Fibroblast of skin of left quadriceps (primary cell): Measurements from ENCODE around the gene MYO1G.

Source experiments
- DNase-seq, 2 experiments: peaks; one replicate each; pipeline ENCODE4 v3.0.0-alpha.2; 2013; ENCODE audit warnings: low read depth in 2 of 2

MYO1G gene

DNA sequence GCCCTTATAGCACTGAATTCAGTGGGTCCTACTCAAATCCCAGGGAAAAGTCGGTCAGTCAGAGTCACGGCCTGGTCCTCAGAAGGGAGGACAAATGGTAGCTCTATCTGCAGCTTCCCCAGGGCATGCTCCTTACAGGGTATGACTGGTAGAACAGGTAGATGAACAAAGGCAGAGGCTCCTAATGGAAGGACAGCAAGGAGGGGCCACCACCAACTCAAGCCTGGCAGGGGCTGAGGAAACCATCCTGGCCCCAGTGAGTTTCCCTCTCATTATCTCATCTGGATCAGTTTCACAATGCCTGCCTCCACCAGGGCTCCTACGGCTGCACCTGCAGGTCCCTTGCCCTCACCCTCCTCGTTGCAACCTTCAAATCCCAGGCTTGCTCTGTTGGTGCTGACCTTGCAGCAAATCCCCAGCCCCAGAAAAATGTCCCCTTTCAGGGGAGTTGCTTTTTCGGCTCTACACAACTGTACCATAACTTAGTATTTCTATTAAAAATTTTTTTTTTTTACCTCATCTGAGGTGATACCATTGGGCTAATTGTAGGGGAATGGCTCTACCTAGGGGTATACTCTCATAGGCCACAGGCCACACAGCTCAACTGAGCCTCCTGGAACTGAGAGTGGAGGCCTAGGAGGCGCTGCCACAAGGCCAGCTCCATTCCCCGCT is 2.4 kb upstream of the MYO1G start:
- DNase-seq, result no peak

DNA sequence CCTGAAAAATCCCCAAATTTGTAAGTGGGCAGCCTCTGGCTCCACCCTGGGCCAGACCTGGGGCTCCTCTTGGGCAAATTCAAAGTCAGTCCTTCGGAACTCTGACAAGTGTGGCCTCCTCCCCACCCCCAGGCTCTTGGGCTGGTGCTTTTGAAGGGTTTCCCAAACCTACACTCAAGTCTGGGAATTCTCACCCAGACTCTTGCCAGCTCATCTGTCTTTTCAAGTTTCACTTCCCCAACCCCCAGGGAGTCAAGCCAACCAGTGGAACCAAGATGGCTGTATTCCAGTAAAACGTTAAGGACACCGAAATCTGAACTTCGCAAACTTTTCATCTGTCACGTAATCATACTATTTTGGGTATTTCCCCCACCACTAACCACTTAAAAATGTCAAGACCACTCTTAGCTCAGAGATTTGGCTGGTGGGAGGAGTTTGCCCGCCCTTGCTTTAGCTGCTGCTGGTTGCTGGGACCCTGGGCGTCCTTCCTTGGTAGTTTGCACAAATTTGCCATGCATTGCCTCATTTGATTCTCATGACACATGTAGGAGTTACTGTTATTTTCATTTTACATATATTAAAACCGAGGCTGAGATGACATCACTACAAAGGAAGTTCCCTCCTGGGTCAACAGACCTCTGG is 1.7 kb upstream of the MYO1G start:
- no peak for DNase-seq

DNA sequence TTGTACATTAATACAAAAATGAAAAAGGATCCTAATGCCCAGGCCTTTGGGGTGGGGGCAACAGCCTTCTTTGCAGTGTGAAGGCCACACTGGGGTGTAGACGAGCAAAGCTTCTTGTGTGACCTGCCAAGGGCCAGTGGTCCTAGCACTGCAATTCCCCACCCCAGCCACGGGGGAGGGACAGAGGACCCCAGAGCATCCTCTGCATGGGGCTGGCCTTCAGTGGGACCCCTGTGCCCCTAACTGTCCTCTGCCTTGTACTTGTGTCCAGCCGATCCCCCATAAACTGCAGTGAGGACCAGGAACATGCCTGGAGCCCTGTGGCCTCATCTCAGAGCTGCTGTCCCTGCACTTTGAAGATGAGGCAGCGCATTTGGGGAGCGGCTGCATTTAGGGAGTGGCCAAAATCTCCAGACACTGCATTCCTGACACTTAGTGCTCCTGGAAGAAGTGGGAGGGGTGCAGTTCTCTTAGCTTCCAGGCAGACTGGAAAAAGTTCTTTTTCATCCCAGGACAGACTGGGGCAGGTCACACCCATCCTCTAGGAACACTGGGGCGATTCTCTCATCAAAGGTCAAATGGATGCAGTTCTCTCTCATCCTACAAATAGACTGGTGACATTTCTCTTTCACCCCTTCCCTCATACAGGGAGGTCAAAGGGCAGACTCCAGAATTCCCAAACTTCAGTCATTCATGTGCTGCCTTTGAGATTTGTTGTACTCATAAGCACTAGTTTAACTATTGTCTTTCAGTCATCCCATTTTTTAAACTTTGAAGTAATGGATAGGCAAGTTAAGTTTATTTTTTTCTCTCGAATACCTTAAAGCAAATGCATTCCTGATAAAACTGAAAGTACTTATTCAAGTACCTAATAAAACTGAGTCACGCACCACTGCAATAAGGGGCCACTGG is 922 bp upstream of the MYO1G start:
- no peak for DNase-seq

DNA sequence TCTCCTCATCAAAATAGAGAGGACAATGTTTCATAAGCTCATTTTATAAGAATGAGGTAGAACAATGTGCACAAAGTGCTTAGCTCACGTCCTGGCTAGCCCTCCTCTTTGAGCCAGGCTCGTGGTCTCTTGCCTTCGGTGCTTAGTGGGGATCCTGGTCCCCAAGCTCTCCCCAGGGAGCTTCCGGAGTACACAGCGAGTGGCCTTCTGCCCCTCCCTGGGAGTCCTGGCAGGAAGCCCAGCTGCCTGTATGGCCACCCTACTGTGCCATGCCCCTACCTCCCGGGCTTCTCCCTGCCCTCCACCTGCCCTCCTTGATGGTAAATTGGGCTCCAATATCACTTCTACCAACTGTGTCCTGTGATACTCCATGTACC is 868 bp downstream of the MYO1G start:
- no peak for DNase-seq

DNA sequence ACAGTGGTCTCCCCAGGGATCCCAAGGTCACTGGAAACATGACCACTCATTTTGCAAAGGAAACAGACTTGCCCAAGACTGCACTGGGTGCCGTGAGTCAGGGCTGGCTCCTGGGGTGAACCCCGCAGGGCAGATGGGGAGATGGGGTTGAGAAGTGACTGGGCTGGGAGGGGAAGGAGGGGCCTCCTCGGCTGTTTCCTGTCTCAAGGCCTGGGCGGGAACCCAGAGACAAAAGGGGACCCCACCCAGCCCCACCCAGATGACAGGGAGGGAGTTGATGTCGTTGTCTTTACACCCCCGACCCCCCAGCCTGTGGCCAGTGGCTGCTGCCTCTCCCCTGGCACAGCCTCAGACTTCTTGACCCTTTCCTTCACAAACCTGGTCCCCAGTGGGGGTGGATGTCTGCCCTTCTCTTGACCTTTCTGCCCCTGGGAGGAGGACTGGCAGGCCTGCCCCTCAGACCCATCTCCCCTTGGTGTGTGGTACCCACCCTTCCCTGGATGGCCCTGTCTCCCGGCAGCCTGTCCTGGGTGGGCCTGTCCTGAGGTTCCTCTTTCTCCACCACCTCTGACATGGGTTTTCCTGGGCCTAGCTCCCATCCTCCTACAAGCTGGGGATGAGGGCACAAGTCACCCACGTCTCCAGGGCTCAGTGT is 1.4 kb downstream of the MYO1G start:
- DNase-seq, result no peak

DNA sequence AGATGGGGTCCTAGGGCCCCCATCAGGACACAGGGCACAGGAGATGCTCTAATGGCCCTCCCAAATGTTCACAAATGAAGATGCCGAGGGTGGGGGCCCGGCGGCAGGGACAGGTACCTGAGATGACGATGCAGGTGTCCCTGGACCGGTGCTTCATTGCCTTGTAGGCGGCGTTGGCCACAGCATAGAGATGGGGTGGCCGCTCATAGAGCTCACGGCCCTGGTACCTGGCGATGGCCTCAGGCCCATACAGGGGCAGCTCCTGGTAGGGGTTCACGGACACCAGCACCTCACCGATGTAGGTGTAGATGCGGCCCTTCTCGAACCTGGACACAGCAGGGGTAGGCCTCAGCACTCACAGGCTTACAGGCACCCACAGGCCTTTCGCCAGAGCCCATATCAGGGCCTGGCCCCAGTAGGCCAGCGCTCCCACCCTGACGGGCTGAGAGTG is 2.0 kb downstream of the MYO1G start:
- DNase-seq, result no peak

DNA sequence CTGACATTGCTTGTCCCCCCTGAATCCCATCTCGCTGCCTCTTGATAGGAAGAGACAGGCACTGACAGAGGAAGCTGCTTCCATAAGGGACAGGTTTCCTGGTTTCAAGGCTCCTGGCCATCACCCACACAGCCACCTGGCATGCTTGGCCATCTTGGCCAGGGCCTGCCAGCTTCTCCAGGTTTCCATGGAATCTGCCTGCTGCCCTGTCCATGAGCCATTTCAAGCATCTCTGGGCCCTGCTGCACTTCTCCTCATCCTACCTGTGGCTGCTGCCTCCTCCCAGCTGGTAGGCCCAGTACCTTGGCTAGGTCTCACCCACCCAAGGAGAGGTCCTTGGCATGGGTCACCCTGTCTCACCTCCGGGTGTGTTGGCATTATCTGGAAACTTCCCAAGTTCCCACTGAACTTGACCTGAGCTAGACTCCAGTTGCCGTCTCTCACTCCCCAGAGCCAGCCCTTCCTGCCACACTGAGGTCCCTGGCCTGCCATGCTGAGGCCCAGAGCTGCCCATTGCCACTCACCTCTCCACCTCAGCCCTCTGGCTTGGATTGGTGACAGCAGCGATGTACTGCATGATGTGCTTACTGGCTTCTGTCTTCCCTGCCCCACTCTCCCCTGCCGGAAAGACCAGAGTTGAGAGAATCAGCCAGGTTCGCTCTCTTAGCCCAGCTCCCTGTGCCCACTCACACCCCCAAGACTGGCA is 2.6 kb downstream of the MYO1G start:
- DNase-seq, result no peak

DNA sequence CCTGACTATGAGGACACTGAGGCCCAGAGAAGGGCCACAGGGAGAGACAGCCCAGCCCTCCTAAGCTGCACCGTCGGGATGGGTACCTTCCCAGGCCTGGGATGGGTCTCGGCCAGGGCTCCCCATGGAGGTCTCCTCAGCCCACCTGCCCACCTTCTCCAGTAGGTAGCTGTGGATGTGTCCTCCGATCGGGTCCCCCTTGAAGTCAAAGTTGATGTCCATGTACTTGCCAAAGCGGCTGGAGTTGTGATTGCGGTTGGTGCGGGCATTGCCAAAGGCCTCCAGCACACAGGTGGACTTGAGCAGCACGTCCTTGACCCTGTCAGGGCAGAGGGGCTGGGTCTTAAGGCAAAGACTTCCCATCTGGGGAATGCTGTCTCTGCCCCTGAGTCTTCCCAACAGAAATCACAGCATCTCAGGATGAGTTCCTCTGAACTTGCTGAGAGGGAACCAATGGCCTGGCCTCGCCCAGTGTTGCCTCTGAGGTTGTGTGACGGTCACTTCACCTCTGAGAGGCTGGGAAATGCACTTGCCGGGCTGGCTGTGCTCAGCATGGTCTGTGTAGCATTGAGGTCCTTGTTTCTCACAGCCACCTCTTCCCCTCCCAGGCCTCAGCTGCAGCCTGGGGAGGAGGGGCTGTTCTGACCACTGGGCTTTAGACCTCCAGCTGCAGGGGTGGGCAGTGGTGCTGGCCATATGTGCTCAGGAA is 3.3 kb downstream of the MYO1G start:
- no peak for DNase-seq

DNA sequence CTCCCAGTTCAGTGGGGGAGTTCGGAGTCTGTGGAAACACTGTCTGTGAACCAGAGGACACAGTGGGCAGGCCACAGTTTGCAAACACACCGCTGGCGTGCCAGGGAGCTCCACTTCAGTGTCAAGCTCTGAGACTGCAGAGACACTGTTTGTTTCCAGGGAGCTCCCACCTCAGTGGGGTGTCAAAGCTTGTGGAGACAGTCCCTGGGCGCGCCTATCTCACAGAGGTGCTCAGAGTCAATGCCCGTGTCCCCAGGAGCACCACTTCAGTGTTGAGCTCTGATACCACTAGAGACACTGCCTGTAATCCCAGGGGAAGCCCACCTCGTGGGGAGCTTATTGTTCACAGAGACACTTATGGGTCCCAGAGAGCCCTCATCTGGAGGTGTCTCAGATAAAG is 4.3 kb downstream of the MYO1G start:
- no peak for DNase-seq

DNA sequence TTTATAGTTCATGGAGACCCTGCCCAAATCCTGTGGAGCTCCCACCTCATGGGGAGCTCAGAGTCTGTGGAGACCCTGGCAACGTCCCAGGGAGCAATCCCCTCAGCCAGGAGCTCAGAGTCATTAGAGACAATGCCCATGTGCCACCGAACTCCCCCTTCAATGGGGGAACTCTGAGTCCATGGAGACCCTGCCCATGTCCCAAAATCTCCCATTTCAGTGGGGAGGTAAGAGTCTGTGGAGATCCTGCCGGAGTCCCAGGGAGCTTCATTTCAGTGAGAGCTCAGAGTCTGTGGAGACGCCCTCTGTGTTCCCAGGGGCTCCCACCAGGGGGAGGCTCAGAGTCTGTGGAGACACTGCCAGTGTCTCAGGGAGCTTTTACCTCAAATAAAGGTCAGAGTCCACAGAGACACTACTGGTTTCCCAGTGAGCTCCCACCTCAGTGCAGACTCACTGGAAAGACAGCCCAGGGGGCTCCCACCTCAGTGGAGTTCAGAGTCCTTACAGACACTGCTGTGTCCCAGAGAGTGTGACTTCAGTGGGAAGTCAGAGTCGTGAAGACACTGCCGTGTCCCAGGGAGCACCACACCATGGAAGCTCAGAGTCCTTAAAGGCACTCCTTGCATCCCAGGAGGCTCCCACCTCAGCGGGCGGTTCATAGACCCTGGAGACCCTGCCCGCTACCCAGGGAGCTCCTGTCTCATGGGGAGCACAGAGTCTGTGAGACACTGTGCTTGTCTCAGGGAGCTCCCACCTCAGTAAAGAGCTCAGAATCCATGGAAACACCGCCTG is 5.0 kb downstream of the MYO1G start:
- DNase-seq, result no peak

DNA sequence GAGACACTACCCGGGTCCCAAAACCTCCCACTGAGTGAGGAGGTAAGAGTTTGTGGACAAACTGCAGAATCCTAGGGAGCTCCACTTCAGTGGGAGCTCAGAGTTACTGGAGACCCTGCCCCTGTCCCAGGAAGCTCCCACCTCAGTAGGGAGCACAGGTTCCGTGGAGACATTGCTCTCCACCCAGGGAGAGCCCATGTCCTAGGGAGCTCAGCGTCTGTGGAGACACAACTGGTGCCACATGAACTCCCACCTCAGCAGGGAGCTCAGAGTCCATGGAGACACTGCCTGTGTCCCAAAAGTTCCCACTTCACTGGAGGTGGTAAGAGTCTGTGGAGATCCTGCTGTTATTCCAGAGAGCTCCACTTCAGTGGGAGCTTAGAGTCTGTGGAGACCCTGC is 6.3 kb downstream of the MYO1G start:
- no peak for DNase-seq

DNA sequence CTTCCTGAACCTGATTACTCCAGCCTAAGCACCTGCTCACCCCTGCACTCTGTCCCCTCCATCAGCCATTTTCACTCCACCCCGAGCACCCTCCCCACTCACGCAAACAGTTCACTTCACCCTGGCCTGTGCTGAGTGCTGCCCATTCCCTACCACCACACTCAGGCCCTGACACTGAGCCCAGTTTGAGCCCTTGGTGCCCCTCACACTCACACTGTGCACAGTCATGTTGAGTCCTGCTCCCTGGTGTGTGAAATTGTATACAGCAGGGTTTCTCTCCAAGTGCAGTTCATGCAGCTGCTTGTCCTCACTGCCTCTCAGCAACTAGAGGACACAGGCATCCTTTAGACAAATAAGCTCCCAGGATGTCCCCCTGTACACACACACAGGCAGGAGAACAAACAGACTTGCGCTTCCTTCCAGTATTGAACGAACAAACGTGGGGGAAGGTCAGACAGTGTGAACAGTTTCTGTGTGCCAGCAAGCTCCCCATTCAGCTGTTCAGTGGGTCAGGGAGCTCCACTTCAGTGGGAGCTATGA is 6.8 kb downstream of the MYO1G start:
- no peak for DNase-seq

DNA sequence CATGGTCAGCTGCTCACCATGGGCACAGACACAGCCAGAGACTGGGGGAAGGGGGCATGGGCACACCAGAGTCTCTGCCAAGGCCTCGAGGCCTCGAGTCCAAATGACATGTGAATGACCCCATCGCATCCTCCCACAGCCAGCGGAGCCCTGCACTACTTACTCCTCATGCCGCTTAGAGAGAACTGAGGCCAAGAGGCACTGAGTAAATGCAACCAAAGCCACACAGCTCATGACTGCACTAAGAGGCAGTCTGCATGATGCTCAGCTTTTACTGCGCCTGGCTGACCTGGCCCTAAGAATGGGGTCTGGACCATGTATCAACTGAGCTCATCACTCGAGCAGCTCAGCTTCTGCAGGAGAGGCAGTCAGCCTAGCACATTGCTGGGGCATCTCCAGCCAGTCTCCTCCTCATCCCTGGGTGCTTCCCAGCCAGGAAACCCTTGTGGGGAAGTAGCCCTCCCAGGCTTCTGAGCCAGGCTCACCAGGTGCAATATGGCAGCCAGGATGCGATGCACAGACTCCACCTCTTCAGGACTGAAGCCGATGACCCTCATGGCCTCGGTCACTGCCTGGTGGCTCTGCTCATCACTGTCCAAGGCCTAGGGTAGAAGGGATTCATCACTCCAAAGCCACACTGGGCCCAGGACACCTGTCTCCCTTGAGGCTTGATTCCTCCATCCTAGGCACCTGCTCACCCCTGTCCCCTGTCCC is 7.5 kb downstream of the MYO1G start:
- no peak for DNase-seq

DNA sequence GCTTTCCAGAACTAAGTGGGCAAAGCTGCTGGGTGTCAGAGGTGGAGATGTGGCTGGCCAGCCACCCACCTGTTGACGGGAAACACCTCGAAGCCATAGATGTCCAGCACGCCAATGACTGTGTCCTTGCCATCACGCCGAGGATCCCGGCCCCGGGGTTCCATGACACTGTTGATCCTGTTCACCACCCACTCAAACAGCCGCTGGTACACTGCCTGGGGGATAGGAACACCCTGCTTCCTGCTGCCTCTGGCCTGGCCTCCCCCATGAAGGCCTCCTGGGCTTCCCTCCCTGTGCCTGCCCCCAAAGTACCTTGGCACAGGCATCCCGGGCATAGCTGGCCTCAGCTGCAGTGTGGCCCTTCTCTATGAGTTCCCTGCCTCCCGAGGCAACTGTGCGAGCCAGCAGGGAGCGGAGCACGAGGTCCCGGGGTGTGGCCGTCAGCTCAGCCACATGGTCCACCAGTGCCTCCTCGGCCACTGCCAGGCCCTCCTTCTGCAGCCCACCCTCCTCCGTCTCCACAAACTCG is 8.2 kb downstream of the MYO1G start:
- no peak for DNase-seq

DNA sequence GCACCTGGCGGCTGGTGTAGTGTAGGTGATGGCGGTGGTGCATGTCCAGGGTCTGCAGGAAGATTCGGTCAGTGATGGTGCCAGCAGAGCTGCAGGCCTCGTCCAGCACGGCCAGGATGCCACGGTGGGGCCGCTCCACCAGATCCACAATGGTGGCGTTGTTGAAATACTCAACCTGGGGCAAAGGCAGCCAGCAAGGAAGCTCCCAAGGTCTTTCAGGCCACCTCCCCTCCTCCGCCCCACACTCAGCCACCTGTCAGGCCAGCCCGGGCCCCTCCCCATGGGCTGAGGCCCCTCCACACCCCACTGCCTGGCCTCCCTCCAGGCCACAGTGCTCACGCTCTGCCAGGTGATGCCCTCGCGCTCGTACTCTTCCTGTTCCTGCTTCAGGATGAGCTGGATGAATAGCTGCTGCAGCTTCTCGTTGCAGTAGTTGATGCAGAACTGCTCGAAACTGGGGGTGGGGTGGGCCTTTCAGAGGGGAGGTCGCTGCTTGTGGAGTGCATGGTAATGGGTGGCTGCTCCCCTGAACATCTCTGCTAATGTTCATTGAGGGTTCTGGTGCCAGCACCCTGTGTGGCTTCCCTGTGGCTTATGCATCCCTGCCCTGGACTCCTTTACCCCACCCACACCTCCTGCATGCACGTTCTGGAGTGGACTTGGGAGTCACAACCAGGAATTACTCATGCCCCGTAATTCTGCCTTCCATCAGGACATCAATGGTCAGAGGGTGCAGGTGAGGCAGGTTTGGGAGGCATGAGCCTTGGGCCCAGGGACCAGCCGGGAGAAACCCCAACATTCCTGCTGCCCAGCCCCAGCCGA is 8.9 kb downstream of the MYO1G start:
- DNase-seq, result no peak

DNA sequence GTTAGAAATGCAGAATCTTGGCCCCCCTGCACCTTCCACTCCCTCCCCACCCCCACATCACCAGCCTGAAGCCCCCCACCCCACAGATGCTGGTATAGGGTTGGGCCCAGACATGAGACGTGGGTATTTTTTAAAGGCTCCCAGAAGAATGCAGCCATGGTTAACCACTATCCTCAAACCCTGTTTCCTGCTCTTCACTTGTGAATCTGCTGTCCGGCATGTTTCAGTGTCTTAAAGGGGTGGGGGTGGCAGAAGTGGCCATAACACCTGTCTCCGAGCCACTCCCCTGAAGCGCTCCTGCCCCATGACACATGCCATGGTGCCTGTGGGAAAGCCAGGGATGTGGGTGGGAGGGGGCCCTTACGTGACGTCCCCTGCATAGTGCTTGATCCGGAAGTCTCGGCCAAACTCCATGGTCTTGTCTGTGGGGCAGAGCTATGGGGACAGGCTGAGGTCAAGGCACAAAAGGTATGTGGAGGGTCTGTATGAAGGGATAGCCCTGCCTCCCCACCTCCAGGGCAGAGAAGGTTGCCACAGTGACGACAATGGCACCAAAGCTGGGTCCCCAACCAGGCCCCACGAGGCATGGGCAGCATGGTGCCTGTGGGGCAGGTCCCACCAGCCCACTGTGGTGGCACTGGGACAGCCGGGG is 9.6 kb downstream of the MYO1G start:
- no peak for DNase-seq
